ENCODE data around the gene BOLL. TPM values are rescaled to one million over a fixed set of nuclear protein-coding genes. Genes with fewer than 3 reads are reported as not detected.

The BOLL gene
- total RNA-seq, 6 experiments from 2014 or later = not detected

GRCh38 chr2:197800091-197800490 is 15.0 kb upstream of the BOLL start:
- no peak overlapping the region for H3K4me3 ChIP-seq
- ATAC-seq (no peak), DNase-seq (no peak)
- intact Hi-C loops (cut with DNase I) = loop anchor here in 1 of 2 donors (5.0 kb wide), 1 partner anchor 327 kb away; no protein-coding TSS in a partner anchor
- H3K27me3 ChIP-seq = no peaks in the 10 kb centered on the region
- no peaks in the 10 kb centered on the region for H3K9me3 ChIP-seq
- H3K4me1 ChIP-seq = peaks cover 0 to 9% (median 2%) of the 10 kb centered on the region in 4 donors
- WGBS (ENCODE audit: insufficient coverage, low coverage, low lambda C conversion rate, missing lambda C conversion rate) = 40% methylated on average over 1 of the region's 2 CpGs
- H3K36me3 ChIP-seq = no peaks in the 10 kb centered on the region
- TF ChIP-seq, protein P1, sequence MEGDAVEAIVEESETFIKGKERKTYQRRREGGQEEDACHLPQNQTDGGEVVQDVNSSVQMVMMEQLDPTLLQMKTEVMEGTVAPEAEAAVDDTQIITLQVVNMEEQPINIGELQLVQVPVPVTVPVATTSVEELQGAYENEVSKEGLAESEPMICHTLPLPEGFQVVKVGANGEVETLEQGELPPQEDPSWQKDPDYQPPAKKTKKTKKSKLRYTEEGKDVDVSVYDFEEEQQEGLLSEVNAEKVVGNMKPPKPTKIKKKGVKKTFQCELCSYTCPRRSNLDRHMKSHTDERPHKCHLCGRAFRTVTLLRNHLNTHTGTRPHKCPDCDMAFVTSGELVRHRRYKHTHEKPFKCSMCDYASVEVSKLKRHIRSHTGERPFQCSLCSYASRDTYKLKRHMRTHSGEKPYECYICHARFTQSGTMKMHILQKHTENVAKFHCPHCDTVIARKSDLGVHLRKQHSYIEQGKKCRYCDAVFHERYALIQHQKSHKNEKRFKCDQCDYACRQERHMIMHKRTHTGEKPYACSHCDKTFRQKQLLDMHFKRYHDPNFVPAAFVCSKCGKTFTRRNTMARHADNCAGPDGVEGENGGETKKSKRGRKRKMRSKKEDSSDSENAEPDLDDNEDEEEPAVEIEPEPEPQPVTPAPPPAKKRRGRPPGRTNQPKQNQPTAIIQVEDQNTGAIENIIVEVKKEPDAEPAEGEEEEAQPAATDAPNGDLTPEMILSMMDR (IDR thresholded peaks at IDR 0.05) = no peak
- TF ChIP-seq POLR2A (IDR thresholded peaks at IDR 0.05) = no peak
- no peak overlapping the region for H3K27ac ChIP-seq

DNA sequence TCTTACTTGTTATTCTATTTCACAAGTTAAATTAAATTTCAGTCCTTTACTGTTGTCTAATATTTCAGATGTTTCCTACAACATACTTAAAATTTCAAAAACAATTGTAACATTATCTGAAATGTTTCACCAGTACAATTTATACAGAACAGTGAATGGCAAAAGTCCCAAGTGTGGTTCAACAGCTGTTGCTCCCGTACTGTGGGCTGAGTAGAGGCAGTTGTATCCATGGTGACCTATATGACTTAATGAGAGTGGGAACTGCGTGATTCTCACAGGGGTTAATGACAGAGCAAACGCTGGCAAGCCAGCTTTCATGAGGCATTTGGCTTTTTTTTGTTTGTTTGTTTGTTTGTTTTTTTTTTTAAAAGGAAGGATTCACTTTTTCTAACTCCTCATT is 13.9 kb upstream of the BOLL start:
- ATAC-seq (no peak), DNase-seq (no peak)
- H3K27ac ChIP-seq = no peak overlapping the region
- intact Hi-C loops (cut with DNase I) = loop anchor here in 1 of 2 donors (10.0 kb wide), 1 partner anchor 496 kb away; no protein-coding TSS in a partner anchor
- H3K4me3 ChIP-seq = no peak overlapping the region
- H3K36me3 ChIP-seq = no peaks in the 10 kb centered on the region
- H3K9me3 ChIP-seq = no peaks in the 10 kb centered on the region
- TF ChIP-seq, protein P1 (IDR thresholded peaks at IDR 0.05) = no peak
- no peak for TF ChIP-seq POLR2A (IDR thresholded peaks at IDR 0.05)
- WGBS (ENCODE audit: insufficient coverage, low coverage, low lambda C conversion rate, missing lambda C conversion rate) = 53% methylated on average over 3 of the region's 3 CpGs
- no peaks in the 10 kb centered on the region for H3K27me3 ChIP-seq
- H3K4me1 ChIP-seq = peaks cover 0 to 4% (median 2%) of the 10 kb centered on the region in 4 donors

GRCh38 chr2:197798187-197798586 is 13.1 kb upstream of the BOLL start:
- TF ChIP-seq, protein P1 (IDR thresholded peaks at IDR 0.05) = no peak
- no peak for TF ChIP-seq POLR2A (IDR thresholded peaks at IDR 0.05)
- H3K27ac ChIP-seq = no peak overlapping the region
- 78% methylated on average over 4 of the region's 4 CpGs for WGBS (ENCODE audit: insufficient coverage, low coverage, low lambda C conversion rate, missing lambda C conversion rate)
- H3K4me1 ChIP-seq = no peaks in the 10 kb centered on the region
- H3K9me3 ChIP-seq = no peaks in the 10 kb centered on the region
- DNase-seq (no peak), ATAC-seq (no peak)
- H3K4me3 ChIP-seq = no peak overlapping the region
- intact Hi-C loops (cut with DNase I) = loop anchor here in 1 of 2 donors (10.0 kb wide), 1 partner anchor 497 kb away; no protein-coding TSS in a partner anchor
- H3K36me3 ChIP-seq = no peaks in the 10 kb centered on the region
- H3K27me3 ChIP-seq = no peaks in the 10 kb centered on the region

GRCh38 chr2:197795277-197795676 is 10.2 kb upstream of the BOLL start:
- ATAC-seq = no peak
- H3K4me1 ChIP-seq = no peaks in the 10 kb centered on the region
- no peaks in the 10 kb centered on the region for H3K9me3 ChIP-seq
- intact Hi-C loops (cut with DNase I) = loop anchor here in 1 of 2 donors (10.0 kb wide), 1 partner anchor 500 kb away; no protein-coding TSS in a partner anchor
- TF ChIP-seq POLR2A (IDR thresholded peaks at IDR 0.05) = no peak
- TF ChIP-seq, protein P1 (IDR thresholded peaks at IDR 0.05) = no peak
- H3K4me3 ChIP-seq = no peak overlapping the region
- no peaks in the 10 kb centered on the region for H3K27me3 ChIP-seq
- H3K27ac ChIP-seq = no peak overlapping the region
- no peak for DNase-seq
- H3K36me3 ChIP-seq = no peaks in the 10 kb centered on the region

GRCh38 chr2:197793456-197793855 is 8.3 kb upstream of the BOLL start:
- no peak for ATAC-seq
- Histone ChIP-seq H3K4me3 (no peak overlapping the region), H3K27ac (no peak overlapping the region), H3K27me3 (no peaks in the 10 kb centered on the region), H3K9me3 (no peaks in the 10 kb centered on the region), H3K4me1 (no peaks in the 10 kb centered on the region), H3K36me3 (no peaks in the 10 kb centered on the region)
- 80% methylated on average over 1 of the region's 1 CpG for WGBS (ENCODE audit: insufficient coverage, low coverage, low lambda C conversion rate, missing lambda C conversion rate)
- no peak for TF ChIP-seq POLR2A (IDR thresholded peaks at IDR 0.05)
- TF ChIP-seq, protein P1 (IDR thresholded peaks at IDR 0.05) = no peak
- no peak for DNase-seq
- intact Hi-C loops (cut with DNase I) = loop anchor here in 1 of 2 donors (10.0 kb wide), 1 partner anchor 501 kb away; no protein-coding TSS in a partner anchor
